Panc1 (cell line): ENCODE data around the gene ADAM11.

Experiments used
- CTCF ChIP-seq: fragments of 450-650 bp; IDR thresholded peaks from 2 replicates; pipeline ENCODE4 v1.5.1; 2017; ENCODE audit warnings: mild to moderate bottlenecking
- POLR2AphosphoS5 ChIP-seq: IDR thresholded peaks from 2 replicates; pipeline ENCODE4 v1.6.1; 2012; ENCODE audit warnings: mild to moderate bottlenecking, low read depth, low read length, moderate library complexity
- TF ChIP-seq, protein P1 (sequence below), 2 experiments: IDR thresholded peaks; 2 replicates each; pipeline ENCODE4 v1.6.1; 2011 to 2012; ENCODE audit warnings: low read depth in 2 of 2, control low read depth in 1 of 2, low read length in 1 of 2, mild to moderate bottlenecking in 1 of 2, moderate library complexity in 1 of 2; ENCODE audit not compliant: insufficient read depth in 1 of 2

GRCh38 chr17:44769230-44769629 lies 10.4 kb downstream of the ADAM11 start:
- TF ChIP-seq CTCF (no peak), POLR2AphosphoS5 (no peak)
- TF ChIP-seq, protein P1, sequence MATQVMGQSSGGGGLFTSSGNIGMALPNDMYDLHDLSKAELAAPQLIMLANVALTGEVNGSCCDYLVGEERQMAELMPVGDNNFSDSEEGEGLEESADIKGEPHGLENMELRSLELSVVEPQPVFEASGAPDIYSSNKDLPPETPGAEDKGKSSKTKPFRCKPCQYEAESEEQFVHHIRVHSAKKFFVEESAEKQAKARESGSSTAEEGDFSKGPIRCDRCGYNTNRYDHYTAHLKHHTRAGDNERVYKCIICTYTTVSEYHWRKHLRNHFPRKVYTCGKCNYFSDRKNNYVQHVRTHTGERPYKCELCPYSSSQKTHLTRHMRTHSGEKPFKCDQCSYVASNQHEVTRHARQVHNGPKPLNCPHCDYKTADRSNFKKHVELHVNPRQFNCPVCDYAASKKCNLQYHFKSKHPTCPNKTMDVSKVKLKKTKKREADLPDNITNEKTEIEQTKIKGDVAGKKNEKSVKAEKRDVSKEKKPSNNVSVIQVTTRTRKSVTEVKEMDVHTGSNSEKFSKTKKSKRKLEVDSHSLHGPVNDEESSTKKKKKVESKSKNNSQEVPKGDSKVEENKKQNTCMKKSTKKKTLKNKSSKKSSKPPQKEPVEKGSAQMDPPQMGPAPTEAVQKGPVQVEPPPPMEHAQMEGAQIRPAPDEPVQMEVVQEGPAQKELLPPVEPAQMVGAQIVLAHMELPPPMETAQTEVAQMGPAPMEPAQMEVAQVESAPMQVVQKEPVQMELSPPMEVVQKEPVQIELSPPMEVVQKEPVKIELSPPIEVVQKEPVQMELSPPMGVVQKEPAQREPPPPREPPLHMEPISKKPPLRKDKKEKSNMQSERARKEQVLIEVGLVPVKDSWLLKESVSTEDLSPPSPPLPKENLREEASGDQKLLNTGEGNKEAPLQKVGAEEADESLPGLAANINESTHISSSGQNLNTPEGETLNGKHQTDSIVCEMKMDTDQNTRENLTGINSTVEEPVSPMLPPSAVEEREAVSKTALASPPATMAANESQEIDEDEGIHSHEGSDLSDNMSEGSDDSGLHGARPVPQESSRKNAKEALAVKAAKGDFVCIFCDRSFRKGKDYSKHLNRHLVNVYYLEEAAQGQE (IDR thresholded peaks at IDR 0.05; ENCODE audit: insufficient read depth in 1 of 2, low read depth in 2 of 2, low read length in 1 of 2): no peak
